GM12864 (cell line): ENCODE data around the gene KRT7.

ENCODE experiments used
- DNase-seq: peaks from one replicate; pipeline ENCODE4 v3.0.0-alpha.2; 2011; ENCODE audit warnings: low read depth
- H3K4me3 ChIP-seq: 2 replicates; pipeline ENCODE4 v1.5.1; 2011; ENCODE audit warnings: mild to moderate bottlenecking, low read depth, low read length, control low read depth
- CTCF ChIP-seq: IDR thresholded peaks from 2 replicates; pipeline ENCODE4 v1.5.1; 2011; ENCODE audit warnings: low read depth, mild to moderate bottlenecking, moderate library complexity, low read length, control low read depth, inconsistent platforms; ENCODE audit errors: missing control alignments

KRT7 gene

GRCh38 chr12:52241205-52241842, 8.3 kb downstream of the KRT7 start:
- no peak for DNase-seq
- TF ChIP-seq CTCF, result peak; percentile 5

GRCh38 chr12:52242442-52243258, 9.6 kb downstream of the KRT7 start:
- no peak for TF ChIP-seq CTCF
- H3K4me3 ChIP-seq, result no peak overlapping the region
- DNase-seq, result no peak

More at GRCh38 chr12:52241205-52241842, 8.3 kb downstream of the KRT7 start:
- H3K4me3 ChIP-seq, result no peak overlapping the region

GRCh38 chr12:52243259-52243855, 10.3 kb downstream of the KRT7 start:
- no peak for TF ChIP-seq CTCF
- no peak overlapping the region for H3K4me3 ChIP-seq
- DNase-seq, result no peak

GRCh38 chr12:52243856-52244614, 11.0 kb downstream of the KRT7 start:
- H3K4me3 ChIP-seq, result peak overlapping the region; percentile 44
- DNase-seq, result peak; percentile 57
- TF ChIP-seq CTCF, result no peak

GRCh38 chr12:52244615-52244994, 11.6 kb downstream of the KRT7 start:
- peak overlapping the region; percentile 44 for H3K4me3 ChIP-seq
- TF ChIP-seq CTCF, result no peak
- DNase-seq, result no peak

GRCh38 chr12:52245259-52245961, 12.4 kb downstream of the KRT7 start:
- H3K4me3 ChIP-seq, result no peak overlapping the region; the same call in 1 of the 2 replicates
- no peak for DNase-seq
- no peak for TF ChIP-seq CTCF
